Sciatic nerve (tissue), 2 donors: ENCODE results near the gene KLK2. TPM values are rescaled to one million over a fixed set of nuclear protein-coding genes. Genes with fewer than 3 reads are reported as not detected.

Source experiments
- ATAC-seq: fragments of 200-7000 bp; cut with Tn5 transposase; one replicate; pipeline ENCODE4 v1.9.1; 2020; ENCODE audit warnings: mild to moderate bottlenecking, moderate library complexity
- DNase-seq: peaks from one replicate; pipeline ENCODE4 v3.0.0-alpha.2; 2020; ENCODE audit warnings: low spot score
- intact Hi-C: fragments of 100-400 bp; cut with DNase I; formaldehyde crosslinking; loops from one replicate; pipeline ENCODE4 v1.14.2; 2022
- total RNA-seq: library from RNA; stranded (reverse); fragmentation: NEBNext Ultra II Directional; extraction: Animal tissue kit (Norgen Biotek cat#: 25700); gene quantifications from one replicate; pipeline ENCODE4 v1.2.1, GENCODE V29; 2021
- donor health status: DM: no; HTN: no; CAD: no.
- donor health status: DM: no; HTN: no; CAD: no.

Gene KLK2
- total RNA-seq, result not detected

GRCh38 chr19:50873056-50873455 lies at the start of gene KLK2:
KLK2 (plus strand) TSS chr19:50873439; CDS start chr19:50873474, 35 bp downstream.
- intact Hi-C loops, result no loop called here
- DNase-seq, result no peak
- ATAC-seq, result peak; percentile 63

DNA sequence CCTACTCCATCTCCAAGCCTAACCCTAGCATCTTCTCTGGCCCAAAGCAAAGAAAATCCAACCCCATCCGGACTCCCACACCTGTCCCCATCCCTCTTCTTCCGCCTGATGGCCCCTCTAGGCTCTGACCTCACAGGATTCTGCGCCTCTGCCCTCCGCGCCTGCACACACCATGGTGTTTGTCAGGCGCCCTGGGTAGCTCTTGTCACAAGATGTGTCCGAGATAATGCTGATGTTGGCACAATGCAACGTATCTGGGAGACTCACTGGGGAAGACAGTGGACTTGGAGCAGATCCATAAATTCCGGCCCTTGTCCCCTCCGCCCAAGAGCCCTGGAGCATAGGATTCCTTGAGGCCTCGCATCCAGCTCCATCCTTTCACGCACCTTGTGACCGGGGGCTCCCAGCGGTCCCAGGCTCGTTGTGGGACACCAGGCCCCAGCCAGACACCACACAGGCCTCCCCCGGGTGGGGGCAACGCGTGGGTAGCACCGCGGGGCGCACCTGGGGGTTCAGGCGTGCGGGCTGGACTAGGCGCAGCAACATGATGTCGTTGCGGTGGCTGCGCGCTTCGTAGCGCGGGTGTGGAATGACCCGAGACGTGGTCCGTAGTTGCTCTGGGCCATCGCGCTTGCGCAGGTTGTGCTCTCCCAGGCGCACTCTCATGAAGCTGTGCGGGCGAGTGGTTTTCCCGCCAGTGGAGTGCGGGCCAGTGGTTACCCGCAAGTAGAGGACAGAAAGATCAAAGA lies 46.6 kb upstream of the KLK2 start:
- ATAC-seq (no peak), DNase-seq (no peak)

GRCh38 chr19:50827476-50827875 lies 45.8 kb upstream of the KLK2 start:
- intact Hi-C loops, result no loop called here
- no peak for ATAC-seq
- no peak for DNase-seq

More for the DNA sequence above, 46.6 kb upstream of the KLK2 start:
- intact Hi-C loops, result no loop called here

GRCh38 chr19:50829801-50830200 lies 43.4 kb upstream of the KLK2 start:
- intact Hi-C loops, result no loop called here
- ATAC-seq (no peak), DNase-seq (no peak)

GRCh38 chr19:50830266-50831025 lies 42.8 kb upstream of the KLK2 start:
- intact Hi-C loops, result no loop called here
- ATAC-seq, result no peak
- no peak for DNase-seq

GRCh38 chr19:50831026-50831396 lies 42.2 kb upstream of the KLK2 start:
- no peak for DNase-seq
- intact Hi-C loops, result no loop called here
- no peak for ATAC-seq

DNA sequence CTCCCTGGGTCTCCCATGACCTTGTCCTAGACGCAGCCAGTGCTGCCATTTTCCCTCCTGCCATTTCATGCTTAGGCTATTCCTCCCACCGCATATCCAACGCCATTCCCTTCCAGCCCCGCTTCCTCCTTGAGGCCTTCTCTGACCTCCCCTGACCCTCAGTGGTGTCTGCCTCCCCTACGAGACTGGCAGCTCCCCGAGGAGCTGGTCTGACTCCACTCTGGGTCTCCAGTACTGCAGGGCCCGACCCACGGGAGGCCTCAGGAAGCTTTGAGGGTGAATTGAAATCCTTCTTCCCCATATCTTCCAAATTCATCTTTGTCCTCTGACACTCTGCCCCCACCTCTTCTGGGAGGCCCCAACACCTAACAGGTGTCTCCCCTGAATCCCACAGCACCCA lies 40.6 kb upstream of the KLK2 start:
- intact Hi-C loops, result no loop called here
- no peak for DNase-seq
- ATAC-seq, result no peak

DNA sequence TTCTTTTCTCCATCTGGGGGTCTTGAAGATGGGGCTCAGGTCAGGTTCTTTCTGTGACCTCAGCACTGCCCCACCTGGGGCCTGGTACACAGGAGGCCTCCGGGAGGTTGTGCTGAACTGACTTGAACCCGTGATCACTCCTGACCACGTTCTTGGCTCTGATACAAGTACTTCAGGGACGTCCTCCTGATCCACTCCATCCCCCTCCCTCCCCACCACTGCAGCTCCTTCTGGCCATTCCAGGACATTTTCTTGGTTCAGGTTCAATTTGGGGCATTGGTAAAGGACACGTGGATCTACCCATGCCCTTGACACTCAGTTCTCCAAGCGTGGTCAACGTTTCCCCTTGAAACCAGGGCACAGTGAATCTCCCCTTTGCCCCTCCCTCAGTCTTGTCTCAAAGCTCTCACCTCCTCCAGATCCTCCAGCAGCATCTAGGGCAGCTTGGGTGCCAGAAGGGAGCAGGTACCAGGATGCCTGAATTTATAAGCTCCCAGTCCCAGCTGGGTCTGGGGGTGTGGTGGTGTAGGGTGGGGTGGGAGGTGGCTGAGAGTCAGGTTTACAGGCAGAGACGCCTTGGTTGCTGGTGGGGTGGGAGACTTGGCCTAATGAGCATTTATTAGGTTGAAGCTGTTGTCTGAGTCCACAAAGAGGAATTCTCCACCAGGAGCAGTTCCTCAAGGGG lies 40.0 kb upstream of the KLK2 start, which contains the start of gene KLK15:
Gene KLK15, minus strand, starts transcription at position 458 of the 685 bp plus-strand sequence. CDS start 2,082 bp downstream, outside the sequence.
- intact Hi-C loops, result no loop called here
- DNase-seq, result no peak
- no peak for ATAC-seq

DNA sequence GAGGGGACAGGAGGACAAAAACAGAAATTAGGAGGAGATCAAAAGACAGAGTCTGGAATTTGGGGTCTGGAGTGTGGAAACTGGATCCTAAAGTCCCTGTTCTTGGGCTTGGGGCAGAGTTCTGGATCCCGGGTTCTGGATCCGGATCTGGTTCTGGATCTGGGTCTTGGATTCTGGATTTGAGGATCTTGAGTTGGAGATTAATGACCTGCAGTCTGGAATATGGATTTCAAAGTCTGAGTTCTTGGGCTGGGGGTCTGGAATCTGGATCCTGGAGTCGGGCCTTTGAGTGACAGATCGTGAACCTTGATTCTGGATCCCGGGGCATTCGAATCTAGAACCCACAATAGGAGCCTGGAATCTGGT lies 39.5 kb upstream of the KLK2 start:
- intact Hi-C loops, result no loop called here
- no peak for ATAC-seq
- DNase-seq, result no peak

GRCh38 chr19:50835103-50835784 lies 38.0 kb upstream of the KLK2 start:
- ATAC-seq (no peak), DNase-seq (no peak)
- intact Hi-C loops, result no loop called here

GRCh38 chr19:50835785-50836542 lies 37.3 kb upstream of the KLK2 start:
- DNase-seq (peak; percentile 82), ATAC-seq (peak; percentile 94)
- intact Hi-C loops, result no loop called here

DNA sequence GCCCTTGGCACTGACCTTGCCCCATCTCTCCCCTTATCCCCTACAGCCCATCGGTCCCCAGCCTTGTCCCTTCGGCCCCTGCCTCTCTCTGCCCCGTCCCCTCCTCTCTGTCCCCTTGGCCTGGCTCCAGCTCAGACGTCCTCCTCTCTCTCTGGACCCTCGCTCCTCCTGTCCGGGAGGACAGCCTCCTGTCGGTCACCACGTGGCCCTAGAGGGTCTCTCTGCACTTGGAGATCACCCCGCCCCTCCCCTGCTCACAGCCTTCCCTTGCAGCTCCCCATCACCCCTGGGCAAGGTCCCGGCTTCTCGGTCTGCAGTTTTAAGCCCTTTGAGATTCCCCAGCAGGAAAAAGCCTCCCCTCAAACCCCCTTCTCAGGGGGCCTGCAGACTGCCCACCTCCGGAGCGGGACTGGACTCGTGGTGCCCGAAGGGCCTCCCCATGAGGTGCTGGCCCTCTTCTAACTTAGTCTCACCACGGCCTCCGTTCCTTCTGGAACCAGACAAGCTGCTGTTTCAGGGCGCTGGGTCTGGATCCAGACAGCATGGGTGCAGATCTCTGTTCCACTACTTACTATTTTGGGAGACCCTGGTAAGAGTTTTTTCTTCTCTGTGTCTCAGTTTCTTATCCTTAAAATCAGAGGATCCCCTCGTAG lies 36.6 kb upstream of the KLK2 start:
- ATAC-seq, result no peak

GRCh38 chr19:50837300-50837699 lies 35.9 kb upstream of the KLK2 start:
- no peak for ATAC-seq
- intact Hi-C loops, result no loop called here
- no peak for DNase-seq

More for the DNA sequence above, 36.6 kb upstream of the KLK2 start:
- intact Hi-C loops, result no loop called here
- DNase-seq, result no peak

DNA sequence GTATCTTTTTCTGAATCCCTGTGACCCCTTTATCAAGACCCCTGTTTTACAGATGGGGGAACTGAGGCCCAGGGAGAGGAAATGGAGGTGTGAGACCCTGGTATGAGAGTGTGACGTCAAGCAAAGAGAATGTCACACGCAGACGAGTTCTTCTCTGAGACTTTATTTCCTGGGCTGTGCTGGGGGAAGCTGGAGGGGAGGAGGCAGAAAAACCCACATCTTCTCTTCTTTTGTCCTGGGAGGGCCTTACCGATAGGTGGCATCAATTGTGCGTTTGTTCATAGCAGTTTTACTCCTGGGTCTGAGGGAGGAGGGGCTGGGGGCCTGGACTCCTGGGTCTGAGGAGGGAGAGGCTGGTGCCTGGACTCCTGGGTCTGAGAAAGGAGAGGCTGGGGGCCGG lies 35.0 kb upstream of the KLK2 start:
- DNase-seq (no peak), ATAC-seq (no peak)
- intact Hi-C loops, result no loop called here

DNA sequence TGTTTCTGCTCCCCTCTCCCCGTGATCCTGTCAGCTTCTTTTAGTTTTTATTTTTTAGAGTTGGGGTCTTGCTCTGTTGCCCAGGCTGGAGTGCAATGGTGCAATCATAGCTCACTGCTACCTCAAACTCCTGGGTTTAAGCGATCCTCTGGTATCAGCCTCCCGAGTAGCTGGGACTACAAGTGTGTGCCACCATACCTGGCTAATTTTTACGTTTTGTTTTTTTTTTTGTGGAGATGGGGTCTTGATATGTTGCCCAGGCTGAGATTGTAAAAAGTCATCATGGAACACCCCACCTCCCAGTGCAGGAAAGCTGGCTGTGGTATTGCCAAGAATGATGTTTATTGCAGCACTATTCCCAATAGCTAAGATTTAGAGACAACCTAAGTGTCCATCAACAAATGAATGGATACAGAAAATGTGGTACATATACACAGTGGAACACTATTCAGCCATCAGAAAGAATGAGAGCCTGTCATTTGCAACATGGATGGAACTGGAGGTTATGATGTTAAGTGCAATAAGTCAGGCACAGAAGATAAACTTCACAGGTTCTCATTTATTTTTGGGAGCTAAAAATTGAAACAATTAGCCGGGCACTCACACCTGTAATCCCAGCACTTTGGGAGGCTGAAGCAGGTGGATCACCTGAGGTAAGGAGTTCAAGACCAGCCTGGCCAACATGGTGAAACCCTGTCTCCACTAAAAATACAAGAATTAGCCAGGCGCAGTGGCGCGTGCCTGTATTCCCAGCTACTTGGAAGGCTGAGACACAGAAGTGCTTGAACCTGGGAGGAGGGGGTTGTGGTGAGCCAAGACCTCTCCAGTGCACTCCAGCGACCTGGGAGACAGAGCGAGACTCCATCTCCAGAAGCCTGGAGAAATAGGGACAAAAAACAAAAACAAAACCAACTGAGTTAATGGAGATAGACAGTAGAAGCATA lies 33.3 kb upstream of the KLK2 start:
- no peak for ATAC-seq
- DNase-seq, result no peak
- intact Hi-C loops, result no loop called here

GRCh38 chr19:50842130-50842529 lies 31.1 kb upstream of the KLK2 start:
- no peak for ATAC-seq
- intact Hi-C loops, result no loop called here

DNA sequence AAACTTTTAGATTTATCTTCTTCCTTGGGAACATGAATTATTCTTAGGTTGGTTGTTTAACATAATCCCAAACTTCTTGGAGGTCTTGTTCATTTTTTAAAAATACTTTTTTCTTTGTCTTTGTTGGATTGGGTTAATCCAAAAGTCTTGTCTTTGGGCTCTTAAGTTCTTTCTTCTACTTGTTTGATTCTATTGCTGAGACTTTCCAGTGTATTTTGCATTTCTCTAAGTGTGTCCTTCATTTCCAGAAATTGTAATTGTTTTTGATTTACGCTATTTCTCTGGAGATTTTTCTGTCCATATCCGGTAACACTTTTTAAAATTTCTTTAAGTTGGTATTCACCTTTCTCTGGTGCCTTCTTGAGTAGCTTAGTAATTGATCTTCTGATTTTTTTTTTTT lies 30.0 kb upstream of the KLK2 start:
- ATAC-seq, result no peak
- intact Hi-C loops, result no loop called here
- no peak for DNase-seq

More at GRCh38 chr19:50842130-50842529, 31.1 kb upstream of the KLK2 start:
- no peak for DNase-seq
